HG03039 (cell line): Measurements from ENCODE around the gene VANGL1.

Experiments used
- ATAC-seq: cut with Tn5 transposase; IDR thresholded peaks from one replicate; pipeline ENCODE4 v1.9.1; 2021; ENCODE audit warnings: mild to moderate bottlenecking, moderate library complexity; ENCODE audit not compliant: unreplicated experiment

Gene VANGL1

DNA sequence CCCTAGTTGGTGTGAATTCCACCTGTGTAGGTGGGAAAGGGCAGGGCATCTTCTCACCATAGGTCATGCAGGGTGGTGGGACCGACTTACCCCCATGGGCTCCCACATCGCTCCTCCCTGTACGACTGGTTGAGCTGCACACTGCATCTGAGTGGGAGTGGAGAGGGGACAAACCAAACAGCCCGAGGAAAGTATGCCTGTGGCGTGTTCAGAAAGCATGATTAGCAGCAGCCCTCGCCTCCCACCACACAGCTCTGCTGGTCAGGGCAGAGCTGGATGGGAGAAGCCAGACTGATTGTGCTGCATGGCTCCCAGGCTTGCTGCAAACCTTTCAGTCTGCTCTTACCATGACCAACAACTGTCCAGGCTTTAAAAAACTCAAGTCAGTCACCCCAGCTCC, 24.4 kb downstream of the VANGL1 start:
- no peak for ATAC-seq

DNA sequence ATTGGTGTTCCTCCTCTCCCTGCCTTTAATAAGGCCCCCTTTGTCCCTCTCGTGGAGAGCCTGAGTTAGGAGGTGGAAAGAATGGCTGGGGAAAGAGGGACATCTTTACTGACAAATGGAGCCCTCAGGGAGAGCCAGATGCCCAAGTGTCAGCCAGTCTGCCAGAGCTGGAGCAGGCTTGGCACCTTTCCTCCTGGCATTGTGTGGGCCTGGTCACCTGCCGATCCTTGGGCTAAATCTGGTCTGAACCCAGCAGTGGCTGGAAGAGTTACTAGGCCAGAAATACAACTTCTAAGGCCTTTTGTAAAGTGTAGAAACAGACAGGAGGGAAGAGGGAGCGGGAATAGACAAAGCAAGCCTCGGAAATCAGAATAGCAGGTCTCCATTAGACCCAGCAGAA, 24.9 kb downstream of the VANGL1 start:
- ATAC-seq = no peak

DNA sequence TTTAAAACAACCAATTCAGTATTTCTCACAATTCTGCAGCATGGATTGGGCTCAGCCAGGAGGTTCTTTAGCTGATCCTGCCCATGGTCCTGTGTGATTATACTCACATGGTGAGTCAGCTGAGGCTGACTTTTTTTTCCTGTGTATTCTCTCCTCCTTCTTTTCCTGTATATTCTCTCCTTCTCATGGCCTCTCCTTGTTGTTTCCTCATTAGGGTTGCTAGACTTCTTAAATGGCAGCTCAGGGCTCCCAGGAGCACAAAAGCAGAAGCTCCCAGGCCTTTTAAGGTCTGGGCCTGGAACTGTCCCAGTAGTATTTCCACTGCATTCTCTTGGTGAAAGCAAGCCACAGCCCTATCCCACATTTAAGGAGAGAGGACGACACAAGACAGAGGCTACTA, 26.8 kb downstream of the VANGL1 start:
- ATAC-seq = no peak

DNA sequence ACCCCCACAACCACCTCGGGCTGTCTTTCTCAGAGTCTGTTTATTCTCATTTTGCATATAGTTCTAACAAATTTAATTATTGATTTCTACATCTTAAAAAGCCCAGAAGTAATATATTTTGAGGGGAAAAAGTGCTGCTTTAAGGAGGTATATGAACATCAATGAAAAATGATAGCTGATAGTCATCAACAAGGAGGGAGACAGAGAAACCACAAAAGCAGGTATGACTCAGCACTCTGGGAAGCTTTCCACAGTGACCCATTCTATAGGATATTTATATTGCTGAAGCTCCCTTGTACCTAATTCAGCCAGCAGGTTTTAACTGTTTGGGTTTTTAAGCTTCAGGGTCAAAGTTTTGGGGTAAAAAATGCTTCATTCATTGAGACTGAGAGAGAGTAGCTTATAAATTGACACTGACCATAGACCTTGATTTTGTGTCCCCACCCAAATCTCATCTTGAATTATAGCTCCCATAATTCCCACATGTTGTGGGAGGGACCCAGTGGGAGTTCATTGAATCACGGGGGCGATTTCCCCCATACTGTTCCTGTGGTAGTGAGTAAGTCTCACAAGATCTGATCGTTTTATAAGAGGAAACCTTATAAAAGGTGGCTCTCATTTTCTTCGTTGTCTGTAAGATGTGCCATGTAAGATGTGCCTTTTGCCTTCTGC, 27.4 kb downstream of the VANGL1 start:
- no peak for ATAC-seq

DNA sequence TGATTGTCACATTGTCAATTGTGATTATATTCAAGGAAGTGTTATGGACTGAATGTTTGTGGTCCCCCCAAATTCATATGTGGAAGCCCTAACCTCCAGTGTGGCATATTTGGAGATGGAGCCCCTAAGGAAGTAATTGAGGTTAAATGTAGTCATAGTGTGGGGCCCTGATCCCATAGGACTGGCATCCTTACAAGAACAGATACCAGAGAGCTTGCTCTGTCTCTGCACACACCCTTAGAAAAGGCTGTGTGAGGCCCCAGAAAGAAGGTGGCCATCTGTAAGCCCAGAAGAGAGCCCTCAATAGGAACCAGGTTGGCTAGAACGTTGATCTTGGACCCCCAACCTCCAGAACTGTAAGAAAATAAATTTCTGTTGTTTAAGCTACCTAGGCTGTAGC, 28.1 kb downstream of the VANGL1 start:
- no peak for ATAC-seq

DNA sequence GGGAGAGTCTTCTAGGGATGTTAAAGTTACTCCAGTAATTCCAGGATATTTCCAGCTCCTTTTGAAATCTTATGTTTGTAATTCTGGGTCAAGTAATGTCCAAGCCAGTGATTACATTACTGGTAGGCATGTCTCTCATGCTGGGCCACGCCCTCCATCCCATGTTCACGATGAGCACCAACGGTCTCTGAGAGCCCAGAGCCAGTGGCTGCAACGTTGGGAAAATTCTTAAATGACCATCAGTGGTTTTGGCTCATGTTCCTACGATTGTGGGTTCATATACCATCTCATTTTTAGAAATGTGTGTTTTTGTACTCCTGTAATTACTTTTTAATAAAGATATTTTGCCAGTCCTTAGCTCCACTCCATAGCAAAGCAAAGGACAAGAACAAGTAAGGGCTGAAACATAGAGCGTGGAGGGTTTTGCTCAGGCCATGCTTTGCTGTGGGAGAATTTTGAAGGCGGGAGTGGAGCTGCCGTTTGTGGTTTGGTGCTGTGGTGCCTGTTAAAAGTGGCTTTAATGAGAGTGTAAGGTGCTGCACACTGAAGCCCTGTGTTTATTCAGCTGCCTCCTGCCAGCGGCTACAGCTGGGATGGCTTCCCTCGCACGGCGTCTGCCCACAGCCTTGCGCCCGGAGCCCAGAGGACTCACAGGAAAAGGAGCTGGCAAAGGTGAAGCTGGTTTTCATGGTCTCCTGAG, 28.9 kb downstream of the VANGL1 start:
- ATAC-seq = no peak

DNA sequence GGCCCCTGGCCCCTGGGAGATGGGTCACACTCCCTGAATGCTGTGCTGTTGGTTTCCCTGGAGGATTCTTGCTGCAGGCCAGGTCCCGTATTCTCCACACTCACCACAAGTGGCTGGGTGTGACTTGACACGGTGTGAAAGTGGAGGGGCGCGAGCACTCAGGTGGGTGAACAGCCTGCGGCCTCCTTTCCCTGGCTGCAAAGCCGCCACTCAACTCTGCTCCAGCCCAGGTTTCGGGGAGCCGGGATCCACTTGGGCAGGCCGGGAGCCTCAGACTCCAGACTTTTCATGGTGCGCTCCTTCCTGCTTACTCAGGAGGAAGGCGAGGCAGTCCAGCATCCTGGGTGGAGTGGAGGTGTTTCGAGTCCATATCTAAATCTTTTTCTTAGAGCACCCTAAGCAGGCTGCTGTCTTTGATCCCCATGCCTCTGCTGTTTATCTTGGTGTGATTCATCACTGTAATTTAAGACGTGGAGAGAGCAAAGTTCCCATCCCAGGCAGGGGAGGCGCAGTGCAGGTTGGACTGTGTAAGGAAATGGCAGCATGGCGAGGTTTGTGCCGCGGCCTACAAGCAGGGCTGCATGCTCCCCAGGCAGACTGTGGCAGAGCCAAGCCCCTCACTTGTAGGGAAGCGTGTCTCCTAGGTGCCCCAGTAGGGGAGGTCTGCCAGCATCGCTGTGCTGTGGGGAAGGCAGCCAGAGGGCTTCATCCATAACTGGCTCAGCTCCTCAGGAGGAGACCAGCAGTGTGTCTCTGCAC, 29.6 kb downstream of the VANGL1 start:
- ATAC-seq = no peak

DNA sequence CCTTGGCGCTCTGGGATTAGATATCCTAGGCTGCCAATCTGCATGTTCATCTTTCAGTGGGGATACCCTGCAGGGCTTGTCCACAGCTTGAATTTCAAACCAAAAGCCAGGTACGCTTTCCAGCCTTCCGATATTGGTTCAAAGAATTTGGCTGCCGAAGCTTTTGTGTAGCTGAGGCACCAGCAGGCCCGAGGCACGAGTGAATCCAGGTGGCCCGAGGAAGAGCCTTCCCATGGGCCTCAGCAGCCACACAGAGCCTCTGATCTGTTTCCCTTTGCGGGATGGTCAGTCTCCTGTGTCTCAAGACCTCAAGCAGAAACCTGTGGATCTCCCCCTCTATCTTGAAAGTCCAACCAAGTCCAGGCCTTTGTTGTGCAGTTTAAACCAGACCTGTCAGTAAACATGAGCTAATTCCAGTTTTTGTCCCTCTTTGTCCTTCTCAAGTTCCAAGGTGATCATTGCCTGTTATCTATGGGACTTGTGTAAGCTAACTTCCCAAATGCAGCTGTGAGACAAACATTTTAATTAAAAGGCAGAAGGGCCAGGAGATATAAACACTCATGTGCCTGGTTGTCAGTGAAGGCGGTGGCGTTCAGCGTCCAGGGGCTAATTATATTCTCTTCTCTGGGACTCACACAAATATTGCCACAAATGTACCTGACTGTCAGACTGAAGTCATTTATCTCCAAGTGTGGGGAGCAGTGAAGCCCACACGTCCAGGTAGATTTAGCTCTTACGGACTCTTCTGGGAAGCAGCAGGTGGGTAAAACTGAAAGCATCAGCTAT, 30.6 kb downstream of the VANGL1 start:
- no peak for ATAC-seq

DNA sequence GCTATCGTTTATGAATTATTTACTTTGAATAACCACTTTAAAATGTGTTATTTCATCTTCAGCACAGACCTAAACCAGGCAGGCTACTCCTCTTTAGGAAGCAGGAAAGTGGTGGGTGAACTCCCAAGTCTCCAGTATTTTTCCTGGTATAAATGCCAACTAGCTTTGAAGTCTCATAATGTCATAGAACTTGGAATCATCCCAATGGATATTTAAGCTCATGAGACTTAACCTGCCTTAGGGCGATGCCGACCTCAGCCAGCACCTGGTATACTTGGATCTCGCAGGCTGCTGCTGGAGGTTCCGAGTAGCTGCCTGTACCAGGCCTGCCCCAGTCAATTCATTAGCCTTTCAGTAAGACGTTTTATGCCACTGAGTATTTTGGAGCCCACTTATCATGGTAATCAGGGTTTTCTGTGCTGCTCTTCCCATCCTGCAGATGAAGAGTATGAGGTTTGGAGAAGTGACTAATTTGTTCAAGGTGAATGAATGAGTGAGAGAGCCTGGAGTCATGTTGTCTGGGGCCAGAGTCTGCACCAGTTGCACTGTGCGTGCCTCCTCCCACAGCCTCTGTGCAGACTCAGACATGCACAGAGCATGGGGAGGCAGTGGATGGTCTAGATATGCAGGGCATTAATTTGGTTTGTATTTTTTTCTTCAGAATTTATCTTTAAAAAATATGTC, 34.9 kb downstream of the VANGL1 start:
- no peak for ATAC-seq

DNA sequence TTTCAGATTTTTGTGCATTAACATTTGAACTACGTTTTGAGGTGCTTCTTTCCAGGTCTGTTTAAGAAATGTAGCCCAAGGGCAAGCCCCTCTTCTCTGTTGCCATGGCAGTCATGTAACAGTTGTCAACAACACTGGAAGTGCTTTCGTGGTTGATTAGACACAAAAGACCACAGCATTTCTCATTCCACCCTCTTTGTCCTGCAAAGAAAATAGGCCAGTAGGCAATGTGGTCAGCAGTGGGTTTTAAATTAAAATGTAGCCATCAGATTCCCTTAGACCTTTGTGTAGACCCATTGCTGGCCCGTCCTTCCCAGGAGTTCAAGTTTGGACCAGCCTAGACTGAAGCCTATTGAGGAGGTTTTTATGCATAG, 35.4 kb downstream of the VANGL1 start:
- no peak for ATAC-seq

DNA sequence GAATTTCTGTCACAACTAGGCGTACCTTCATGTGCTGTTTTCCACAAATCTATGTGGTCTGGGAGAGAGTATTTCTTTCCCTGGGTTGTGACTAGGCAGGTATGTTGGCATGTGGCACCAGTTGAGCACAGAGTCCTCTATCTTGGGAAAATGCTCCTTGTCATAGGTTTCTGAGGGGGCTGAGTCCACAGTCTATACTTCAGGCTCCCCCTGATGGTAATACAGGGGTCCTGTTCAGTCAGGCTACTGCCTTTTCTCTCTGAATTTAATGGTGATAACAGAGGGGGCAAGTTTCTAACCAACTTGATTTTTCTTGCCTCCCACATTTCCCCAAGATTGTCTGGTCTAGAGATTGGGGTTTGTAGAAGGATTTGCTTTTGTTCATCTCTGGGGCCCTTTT, 35.8 kb downstream of the VANGL1 start:
- ATAC-seq = no peak

DNA sequence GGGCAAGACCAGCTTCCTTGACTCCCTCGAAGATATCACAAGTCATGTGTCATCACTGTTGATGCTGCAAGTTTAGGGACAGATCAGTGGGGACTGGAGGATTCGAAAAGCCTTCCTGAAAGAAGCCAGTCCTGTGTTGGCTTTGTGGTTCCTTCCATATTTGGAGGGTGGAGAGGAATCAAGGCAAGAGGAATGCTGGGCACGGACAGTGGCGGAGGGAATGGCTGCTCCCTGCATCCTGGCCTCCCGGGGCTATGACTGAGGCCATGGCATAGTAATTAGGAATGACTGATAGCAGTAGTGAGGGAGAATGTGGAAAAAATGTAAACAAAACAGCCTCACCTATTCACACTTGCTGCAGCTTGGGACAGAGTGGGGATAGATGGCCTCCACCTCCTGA, 36.4 kb downstream of the VANGL1 start:
- no peak for ATAC-seq

DNA sequence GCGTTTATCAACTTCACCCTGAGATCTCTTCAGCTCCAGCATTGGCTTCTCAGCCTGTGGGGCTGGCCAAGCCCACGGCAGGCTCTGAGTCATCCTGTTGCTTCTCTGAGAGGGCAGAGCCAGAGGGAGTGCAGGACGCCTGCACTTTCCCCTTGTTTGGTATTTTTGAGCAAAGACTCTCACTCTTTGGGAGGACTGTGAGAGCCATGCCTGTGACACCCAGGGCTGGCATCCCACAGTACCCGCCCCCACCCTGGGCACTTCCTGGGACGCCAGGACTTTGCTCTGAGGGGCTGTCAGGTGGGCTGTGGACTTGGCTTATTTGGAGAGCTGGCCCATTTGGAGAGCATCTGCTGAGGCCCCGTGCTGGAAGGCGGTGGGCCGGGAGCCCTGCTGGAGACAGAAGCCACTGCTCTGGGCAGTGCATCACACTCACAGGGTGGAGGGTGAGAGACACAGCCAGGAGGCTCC, 37.4 kb downstream of the VANGL1 start:
- no peak for ATAC-seq

DNA sequence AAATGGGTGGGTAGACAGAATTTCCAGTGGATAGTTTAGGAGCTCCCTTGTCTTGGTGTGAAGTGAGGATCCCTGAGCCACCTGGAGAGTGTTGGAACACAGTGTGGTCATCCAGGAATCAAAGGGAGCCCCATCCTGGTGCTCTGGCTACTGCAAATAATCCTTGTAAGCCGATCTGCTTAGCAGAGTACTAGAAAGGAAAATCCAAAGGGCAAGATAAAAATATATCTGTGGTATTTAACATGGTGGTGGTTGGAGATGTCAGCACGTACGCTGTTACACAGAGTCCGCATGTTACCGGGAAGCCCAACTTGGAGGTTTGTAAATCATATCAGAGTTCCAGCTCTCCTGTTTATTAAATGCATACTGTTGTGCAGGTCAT, 39.0 kb downstream of the VANGL1 start:
- ATAC-seq = no peak

DNA sequence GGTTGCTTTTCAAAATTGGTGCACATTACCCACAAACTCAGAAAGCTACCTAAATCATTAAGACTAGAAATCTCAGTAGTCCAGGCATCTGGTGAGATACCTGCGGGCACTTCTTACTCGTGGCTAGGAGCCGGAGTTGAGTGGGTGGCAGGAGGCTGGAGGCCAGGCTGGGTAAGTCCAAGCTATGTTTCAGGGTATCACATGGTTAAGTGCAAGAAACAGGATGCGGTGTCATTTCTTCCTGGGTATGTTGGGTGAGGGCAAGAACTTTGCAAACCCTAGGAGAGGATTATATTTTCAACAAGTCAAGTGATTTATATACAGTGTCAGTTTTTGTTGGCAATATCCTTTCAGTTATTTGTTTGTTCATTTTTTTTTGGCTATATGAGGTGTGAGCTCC, 41.0 kb downstream of the VANGL1 start:
- ATAC-seq = no peak

DNA sequence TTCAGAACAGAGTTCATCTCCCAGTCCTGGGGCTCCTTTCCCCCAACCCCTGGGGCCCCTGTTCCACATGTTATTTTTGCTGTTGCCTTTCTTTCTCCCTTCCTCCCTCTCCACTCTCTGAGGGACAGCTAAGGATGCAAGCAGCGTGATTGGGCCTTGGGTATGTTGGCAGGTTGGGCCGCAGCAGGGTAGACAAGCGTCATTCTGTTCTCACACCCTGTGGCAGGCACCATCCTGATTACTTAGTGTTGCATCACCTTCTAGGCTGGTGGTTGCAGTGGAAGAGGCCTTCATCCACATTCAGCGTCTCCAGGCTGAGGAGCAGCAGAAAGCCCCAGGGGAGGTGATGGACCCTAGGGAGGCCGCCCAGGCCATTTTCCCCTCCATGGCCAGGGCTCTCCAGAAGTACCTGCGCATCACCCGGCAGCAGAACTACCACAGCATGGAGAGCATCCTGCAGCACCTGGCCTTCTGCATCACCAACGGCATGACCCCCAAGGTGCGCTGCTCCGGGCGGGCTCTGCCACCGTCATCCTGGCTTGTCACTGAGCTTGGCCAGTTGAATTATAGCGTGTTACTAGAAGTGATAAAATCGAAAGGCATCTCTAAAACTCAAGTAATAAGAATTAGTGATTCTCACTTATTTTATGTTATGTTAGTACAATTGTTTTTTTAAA, 43.4 kb downstream of the VANGL1 start:
- ATAC-seq = no peak

DNA sequence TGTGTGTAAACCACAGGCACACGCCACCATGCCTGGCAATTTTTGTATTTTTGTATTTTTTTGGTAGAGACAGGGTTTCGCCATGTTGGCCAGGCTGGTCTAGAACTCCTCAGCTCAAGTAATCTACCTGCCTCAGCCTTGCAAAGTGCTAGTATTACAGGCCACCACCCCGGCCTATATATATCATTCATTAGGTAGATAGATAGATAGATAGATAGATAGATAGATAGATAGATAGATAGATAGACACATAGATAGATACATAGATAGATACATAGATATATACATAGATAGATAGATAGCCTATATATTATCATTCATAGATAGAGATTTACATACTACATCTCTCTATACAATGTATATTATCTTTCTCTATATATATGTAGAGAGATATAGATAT, 46.0 kb downstream of the VANGL1 start:
- ATAC-seq = no peak

DNA sequence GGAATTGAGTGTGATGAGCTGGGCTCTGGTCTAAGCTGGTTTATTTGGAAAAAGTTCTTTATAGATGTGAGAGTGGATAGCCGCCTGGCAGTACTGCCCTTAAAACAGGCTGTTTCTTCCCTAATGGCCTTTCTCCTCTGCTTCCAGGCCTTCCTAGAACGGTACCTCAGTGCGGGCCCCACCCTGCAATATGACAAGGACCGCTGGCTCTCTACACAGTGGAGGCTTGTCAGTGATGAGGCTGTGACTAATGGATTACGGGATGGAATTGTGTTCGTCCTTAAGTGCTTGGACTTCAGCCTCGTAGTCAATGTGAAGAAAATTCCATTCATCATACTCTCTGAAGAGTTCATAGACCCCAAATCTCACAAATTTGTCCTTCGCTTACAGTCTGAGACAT, 49.2 kb downstream of the VANGL1 start:
- ATAC-seq = no peak

DNA sequence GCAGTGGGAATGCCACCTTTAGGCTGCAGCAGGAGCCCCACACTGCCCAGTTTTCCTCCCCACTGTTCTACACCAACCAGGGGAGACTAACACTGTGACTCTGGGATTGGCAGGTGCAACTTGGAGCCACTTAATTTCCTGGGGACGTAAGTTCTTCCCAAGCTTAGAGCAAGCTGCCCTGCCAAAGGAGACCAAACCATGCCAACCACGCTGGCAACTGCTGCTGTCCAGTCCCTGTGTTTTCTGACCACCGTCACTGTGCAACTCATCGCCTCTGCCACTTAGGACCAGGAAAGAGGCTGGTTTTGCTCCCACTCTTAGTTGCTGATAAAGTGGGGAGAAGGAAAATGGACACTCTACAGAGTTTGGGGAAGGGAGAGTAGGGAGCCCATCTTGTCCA, 50.5 kb downstream of the VANGL1 start:
- ATAC-seq = no peak

DNA sequence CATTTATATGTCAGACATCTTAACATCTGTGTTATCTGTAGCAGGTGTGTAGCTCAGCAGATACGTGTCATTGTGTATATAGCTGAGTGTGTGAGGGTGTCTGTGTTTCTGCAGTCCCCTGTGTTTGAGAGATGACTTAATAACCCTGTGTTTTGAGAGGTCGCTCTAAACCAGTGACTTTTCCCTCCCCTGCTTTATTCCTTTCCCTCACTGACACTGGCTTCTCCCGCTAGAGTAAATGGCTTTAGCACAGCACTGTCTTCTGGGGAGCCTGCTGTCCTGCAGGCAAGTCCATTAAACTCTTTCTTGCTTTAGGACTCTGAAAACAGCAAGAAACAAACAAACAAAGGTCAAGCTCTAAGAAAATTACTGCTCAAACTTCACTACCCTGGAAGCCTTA, 53.0 kb downstream of the VANGL1 start:
- ATAC-seq = no peak
